Calu3 (cell line): ENCODE measurements around the gene VPS25. TPM values are rescaled to one million over a fixed set of nuclear protein-coding genes. Genes with fewer than 3 reads are reported as not detected.

Experiments used
- BruUV-seq: library from RNA; stranded (reverse); fragments of 400-500 nt; replicated peaks from 2 replicates; lab custom pipeline; 2021; lab: Mats Ljungman, UMichigan
- CTCF ChIA-PET: fragments of 300-600 bp; sonication (Branson Sonifier 250); formaldehyde crosslinking; loops from one replicate; lab custom pipeline; 2022; ENCODE audit warnings: antibody characterized with exemption; lab: Charles Lee
- DNase-seq: peaks from one replicate; pipeline ENCODE4 v3.0.0; 2022
- H3K27ac Mint-ChIP-seq: one replicate; pipeline ENCODE4 v1.8.0; 2022; ENCODE audit warnings: mixed read lengths; ENCODE audit not compliant: unreplicated experiment
- H3K27me3 Mint-ChIP-seq: one replicate; pipeline ENCODE4 v1.8.0; 2022; ENCODE audit warnings: mixed read lengths; ENCODE audit not compliant: unreplicated experiment
- H3K36me3 Mint-ChIP-seq: one replicate; pipeline ENCODE4 v1.8.0; 2022; ENCODE audit warnings: mild to moderate bottlenecking, moderate library complexity, mixed read lengths; ENCODE audit not compliant: insufficient read depth, unreplicated experiment
- H3K4me1 Mint-ChIP-seq: one replicate; pipeline ENCODE4 v1.8.0; 2022; ENCODE audit warnings: mild to moderate bottlenecking, low read depth, mixed read lengths; ENCODE audit not compliant: unreplicated experiment
- H3K4me3 Mint-ChIP-seq: one replicate; pipeline ENCODE4 v1.8.0; 2022; ENCODE audit warnings: mild to moderate bottlenecking, low read depth, moderate library complexity, mixed read lengths; ENCODE audit not compliant: unreplicated experiment
- H3K9me3 Mint-ChIP-seq: one replicate; pipeline ENCODE4 v1.8.0; 2022; ENCODE audit warnings: low read depth, mixed read lengths; ENCODE audit not compliant: unreplicated experiment
- CTCF ChIP-seq: fragments of 200-600 bp; IDR thresholded peaks from one replicate; pipeline ENCODE4 v1.8.0; 2022; ENCODE audit warnings: antibody characterized with exemption; ENCODE audit not compliant: unreplicated experiment
- intact Hi-C: fragments of 100-400 bp; cut with micrococcal nuclease; formaldehyde crosslinking; loops from one replicate; pipeline ENCODE4 v1.10.0; 2022; ENCODE audit not compliant: unreplicated experiment
- total RNA-seq: library from RNA; stranded (reverse); gene quantifications from 2 replicates; pipeline ENCODE4 v1.2.3, GENCODE V29; 2022

Gene VPS25
- total RNA-seq, 1 experiment from 2014 or later, result 93.9 TPM

- Mint-ChIP-seq H3K36me3 (peaks cover 15% of the 10 kb centered on the region), H3K27ac (no peak overlapping the region), H3K4me1 (peaks cover 2% of the 10 kb centered on the region), H3K27me3 (peaks cover 55% of the 10 kb centered on the region), H3K9me3 (no peaks in the 10 kb centered on the region), H3K4me3 (no peak overlapping the region)
- CTCF ChIA-PET, result interaction anchor here (1.1 to 1.4 kb wide), 2 partner anchors 11 to 13 kb away, joined by 3 read pairs; no protein-coding TSS in a partner anchor
- no peak for DNase-seq
- intact Hi-C loops, result no loop called here
- no TSS peak for BruUV-seq
- TF ChIP-seq CTCF, result no peak
Measured at GRCh38 chr17:42748908-42749798, 24.1 kb upstream of the VPS25 start.

GRCh38 chr17:42750739-42751344 is 22.4 kb upstream of the VPS25 start:
- Mint-ChIP-seq H3K9me3 (no peaks in the 10 kb centered on the region), H3K4me1 (no peaks in the 10 kb centered on the region), H3K27me3 (peaks cover 72% of the 10 kb centered on the region), H3K36me3 (no peaks in the 10 kb centered on the region), H3K4me3 (no peak overlapping the region), H3K27ac (no peak overlapping the region)
- intact Hi-C loops, result no loop called here
- no TSS peak for BruUV-seq
- CTCF ChIA-PET, result interaction anchor here (0.6 to 2.0 kb wide), 4 partner anchors 9 to 1461 kb away, joined by 3 to 8 read pairs (median 4); partner anchors contain the start of gene PSMC3IP
- no peak for TF ChIP-seq CTCF
- DNase-seq, result no peak

GRCh38 chr17:42751628-42752027 is 21.6 kb upstream of the VPS25 start:
- H3K4me3 Mint-ChIP-seq, result no peak overlapping the region
- no TSS peak for BruUV-seq
- no peak overlapping the region for H3K27ac Mint-ChIP-seq
- TF ChIP-seq CTCF, result no peak
- CTCF ChIA-PET, result interaction anchor here (0.6 to 2.0 kb wide), 4 partner anchors 8 to 941 kb away, joined by 3 to 8 read pairs (median 5); partner anchors contain the start of gene PSMC3IP
- no peaks in the 10 kb centered on the region for H3K36me3 Mint-ChIP-seq
- peaks cover 79% of the 10 kb centered on the region for H3K27me3 Mint-ChIP-seq
- no peak for DNase-seq
- no peaks in the 10 kb centered on the region for H3K9me3 Mint-ChIP-seq
- H3K4me1 Mint-ChIP-seq, result no peaks in the 10 kb centered on the region
- intact Hi-C loops, result no loop called here

GRCh38 chr17:42754782-42755181 is 18.5 kb upstream of the VPS25 start:
- Mint-ChIP-seq H3K4me1 (peaks cover 7% of the 10 kb centered on the region), H3K27me3 (peaks cover 74% of the 10 kb centered on the region), H3K9me3 (no peaks in the 10 kb centered on the region), H3K4me3 (no peak overlapping the region), H3K36me3 (no peaks in the 10 kb centered on the region), H3K27ac (no peak overlapping the region)
- no peak for TF ChIP-seq CTCF
- intact Hi-C loops, result no loop called here
- DNase-seq, result no peak
- CTCF ChIA-PET, result interaction anchor here (0.6 to 1.9 kb wide), 4 partner anchors 9 to 80 kb away, joined by 3 to 10 read pairs (median 3); partner anchors contain the start of genes BECN1 and VPS25
- no TSS peak for BruUV-seq
